Measurements from ENCODE around the gene OR4S2.

GRCh38 chr11:55661901-55662300 lies 13.8 kb downstream of the OR4S2 start, which contains the start of gene OR4C6:
- TF ChIP-seq POLR2A (IDR thresholded peaks at IDR 0.05) = no peak
- no peak for TF ChIP-seq CTCF (IDR thresholded peaks at IDR 0.05)
- no peak for TF ChIP-seq POLR2AphosphoS5 (IDR thresholded peaks at IDR 0.05)
- TF ChIP-seq EP300 (IDR thresholded peaks at IDR 0.05) = no peak
